CD4-positive, alpha-beta T cell treated with Interleukin-2 at 100 ng/mL for 4 hours (primary cell): ENCODE data around the gene DDC.
"Not testable (repeated sequence)": the region's sequence is repeated elsewhere in the genome, so short reads cannot be mapped to it uniquely, and the experiment has no call there.

ENCODE experiments used
- DNase-seq: peaks from one replicate; pipeline ENCODE4 v3.0.0-alpha.2; 2020; ENCODE audit warnings: low spot score

Gene DDC

GRCh38 chr7:50519350-50519749, 45.9 kb downstream of the DDC start:
- DNase-seq, result not testable (repeated sequence)

- no peak for DNase-seq
Observed at GRCh38 chr7:50513166-50513871, 51.9 kb downstream of the DDC start.

- DNase-seq, result no peak
Observed at GRCh38 chr7:50512384-50512783, 52.8 kb downstream of the DDC start.

- DNase-seq, result no peak
Observed at GRCh38 chr7:50509459-50509858, 55.7 kb downstream of the DDC start.

- no peak for DNase-seq
Observed at GRCh38 chr7:50508471-50508943, 56.7 kb downstream of the DDC start.

- DNase-seq, result no peak
Observed at GRCh38 chr7:50507898-50508470, 57.2 kb downstream of the DDC start.

GRCh38 chr7:50505553-50506210, 59.5 kb downstream of the DDC start:
- DNase-seq, result no peak

- DNase-seq, result no peak
Observed at GRCh38 chr7:50504646-50505546, 60.3 kb downstream of the DDC start.

- DNase-seq, result no peak
Observed at GRCh38 chr7:50502947-50503346, 62.3 kb downstream of the DDC start.

GRCh38 chr7:50502001-50502684, 63.1 kb downstream of the DDC start:
- DNase-seq, result no peak

- no peak for DNase-seq
Observed at GRCh38 chr7:50499092-50499491, 66.1 kb downstream of the DDC start.

- DNase-seq, result no peak
Observed at GRCh38 chr7:50497968-50498367, 67.2 kb downstream of the DDC start.

GRCh38 chr7:50497068-50497642, 68.0 kb downstream of the DDC start:
- DNase-seq, result no peak

- no peak for DNase-seq
Observed at GRCh38 chr7:50496569-50496968, 68.6 kb downstream of the DDC start.

- no peak for DNase-seq
Observed at GRCh38 chr7:50495746-50496145, 69.5 kb downstream of the DDC start.

GRCh38 chr7:50492770-50493519, 72.3 kb downstream of the DDC start:
- no peak for DNase-seq

- DNase-seq, result no peak
Observed at GRCh38 chr7:50491943-50492342, 73.3 kb downstream of the DDC start.

GRCh38 chr7:50491209-50491608, 74.0 kb downstream of the DDC start:
- DNase-seq, result no peak

- no peak for DNase-seq
Observed at GRCh38 chr7:50488379-50488778, 76.8 kb downstream of the DDC start.

GRCh38 chr7:50486512-50486911, 78.7 kb downstream of the DDC start:
- DNase-seq, result no peak

GRCh38 chr7:50481867-50482266, 83.3 kb downstream of the DDC start:
- no peak for DNase-seq
